ENCODE data around the gene RAI1.
A peak's percentile ranks its signal among the peaks of the same experiment; 100 is the strongest.
"Not testable (repeated sequence)": the region's sequence is repeated elsewhere in the genome, so short reads cannot be mapped to it uniquely, and the experiment has no call there.

The RAI1 gene

GRCh38 chr17:17681187-17681743, at the start of gene RAI1 (continued):
- peak; percentile 75; the same call in 1 of the 2 replicates for TF ChIP-seq GLIS2 (tag by site-specific recombination; IDR thresholded peaks at IDR 0.05)
- no peak for TF ChIP-seq ZNF175 (tag by site-specific recombination; IDR thresholded peaks at IDR 0.05)
- no peak for TF ChIP-seq ZNF426 (tag by site-specific recombination; IDR thresholded peaks at IDR 0.05)
- TF ChIP-seq ZNF138 (tag by site-specific recombination; IDR thresholded peaks at IDR 0.05; ENCODE audit: borderline replicate concordance), result no peak
- TF ChIP-seq ZNF394 (tag by site-specific recombination; IDR thresholded peaks at IDR 0.05; ENCODE audit: borderline replicate concordance), result no peak
- no peak for TF ChIP-seq SCRT2 (tag by site-specific recombination; IDR thresholded peaks at IDR 0.05)
- no peak for TF ChIP-seq PRDM1 (tag by site-specific recombination; IDR thresholded peaks at IDR 0.05)
- TF ChIP-seq, protein P1, sequence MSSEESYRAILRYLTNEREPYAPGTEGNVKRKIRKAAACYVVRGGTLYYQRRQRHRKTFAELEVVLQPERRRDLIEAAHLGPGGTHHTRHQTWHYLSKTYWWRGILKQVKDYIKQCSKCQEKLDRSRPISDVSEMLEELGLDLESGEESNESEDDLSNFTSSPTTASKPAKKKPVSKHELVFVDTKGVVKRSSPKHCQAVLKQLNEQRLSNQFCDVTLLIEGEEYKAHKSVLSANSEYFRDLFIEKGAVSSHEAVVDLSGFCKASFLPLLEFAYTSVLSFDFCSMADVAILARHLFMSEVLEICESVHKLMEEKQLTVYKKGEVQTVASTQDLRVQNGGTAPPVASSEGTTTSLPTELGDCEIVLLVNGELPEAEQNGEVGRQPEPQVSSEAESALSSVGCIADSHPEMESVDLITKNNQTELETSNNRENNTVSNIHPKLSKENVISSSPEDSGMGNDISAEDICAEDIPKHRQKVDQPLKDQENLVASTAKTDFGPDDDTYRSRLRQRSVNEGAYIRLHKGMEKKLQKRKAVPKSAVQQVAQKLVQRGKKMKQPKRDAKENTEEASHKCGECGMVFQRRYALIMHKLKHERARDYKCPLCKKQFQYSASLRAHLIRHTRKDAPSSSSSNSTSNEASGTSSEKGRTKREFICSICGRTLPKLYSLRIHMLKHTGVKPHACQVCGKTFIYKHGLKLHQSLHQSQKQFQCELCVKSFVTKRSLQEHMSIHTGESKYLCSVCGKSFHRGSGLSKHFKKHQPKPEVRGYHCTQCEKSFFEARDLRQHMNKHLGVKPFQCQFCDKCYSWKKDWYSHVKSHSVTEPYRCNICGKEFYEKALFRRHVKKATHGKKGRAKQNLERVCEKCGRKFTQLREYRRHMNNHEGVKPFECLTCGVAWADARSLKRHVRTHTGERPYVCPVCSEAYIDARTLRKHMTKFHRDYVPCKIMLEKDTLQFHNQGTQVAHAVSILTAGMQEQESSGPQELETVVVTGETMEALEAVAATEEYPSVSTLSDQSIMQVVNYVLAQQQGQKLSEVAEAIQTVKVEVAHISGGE (tag by site-specific recombination; conservative IDR thresholded peaks at IDR 0.05; ENCODE audit: low read depth), result peak; percentile 93
- TF ChIP-seq ZNF48 (tag by site-specific recombination; IDR thresholded peaks at IDR 0.05), result no peak
- TF ChIP-seq ZBTB20 (tag by site-specific recombination; IDR thresholded peaks at IDR 0.05), result peak; percentile 80
- no peak for TF ChIP-seq ZNF777 (tag by site-specific recombination; IDR thresholded peaks at IDR 0.05; ENCODE audit: borderline replicate concordance)
- TF ChIP-seq ZXDB (tag by site-specific recombination; IDR thresholded peaks at IDR 0.05), result no peak
- TF ChIP-seq ZNF501 (tag by site-specific recombination; IDR thresholded peaks at IDR 0.05), result no peak
- no peak for TF ChIP-seq ZNF610 (tag by site-specific recombination; IDR thresholded peaks at IDR 0.05; ENCODE audit: borderline replicate concordance)
- no peak for TF ChIP-seq ZNF335 (tag by site-specific recombination; conservative IDR thresholded peaks at IDR 0.05)
- TF ChIP-seq ZFHX2 (tag by site-specific recombination; conservative IDR thresholded peaks at IDR 0.05), result no peak
- TF ChIP-seq, protein P2, sequence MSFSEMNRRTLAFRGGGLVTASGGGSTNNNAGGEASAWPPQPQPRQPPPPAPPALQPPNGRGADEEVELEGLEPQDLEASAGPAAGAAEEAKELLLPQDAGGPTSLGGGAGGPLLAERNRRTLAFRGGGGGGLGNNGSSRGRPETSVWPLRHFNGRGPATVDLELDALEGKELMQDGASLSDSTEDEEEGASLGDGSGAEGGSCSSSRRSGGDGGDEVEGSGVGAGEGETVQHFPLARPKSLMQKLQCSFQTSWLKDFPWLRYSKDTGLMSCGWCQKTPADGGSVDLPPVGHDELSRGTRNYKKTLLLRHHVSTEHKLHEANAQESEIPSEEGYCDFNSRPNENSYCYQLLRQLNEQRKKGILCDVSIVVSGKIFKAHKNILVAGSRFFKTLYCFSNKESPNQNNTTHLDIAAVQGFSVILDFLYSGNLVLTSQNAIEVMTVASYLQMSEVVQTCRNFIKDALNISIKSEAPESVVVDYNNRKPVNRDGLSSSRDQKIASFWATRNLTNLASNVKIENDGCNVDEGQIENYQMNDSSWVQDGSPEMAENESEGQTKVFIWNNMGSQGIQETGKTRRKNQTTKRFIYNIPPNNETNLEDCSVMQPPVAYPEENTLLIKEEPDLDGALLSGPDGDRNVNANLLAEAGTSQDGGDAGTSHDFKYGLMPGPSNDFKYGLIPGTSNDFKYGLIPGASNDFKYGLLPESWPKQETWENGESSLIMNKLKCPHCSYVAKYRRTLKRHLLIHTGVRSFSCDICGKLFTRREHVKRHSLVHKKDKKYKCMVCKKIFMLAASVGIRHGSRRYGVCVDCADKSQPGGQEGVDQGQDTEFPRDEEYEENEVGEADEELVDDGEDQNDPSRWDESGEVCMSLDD (tag by site-specific recombination; IDR thresholded peaks at IDR 0.05), result no peak
- TF ChIP-seq ZNF677 (tag by site-specific recombination; IDR thresholded peaks at IDR 0.05), result no peak
- 0 out of 2 replicates have a peak, but pooled peaks have one; percentile 69 for TF ChIP-seq HOXC10 (CRISPR knock-in tag; IDR thresholded peaks at IDR 0.05)
- no peak for TF ChIP-seq ZNF585B (tag by site-specific recombination; IDR thresholded peaks at IDR 0.05)

- TF ChIP-seq SP2 (tag by site-specific recombination; IDR thresholded peaks at IDR 0.05) (peak; percentile 56), SETDB1 (IDR thresholded peaks at IDR 0.05; ENCODE audit: insufficient read length, low read length) (peak; percentile 32)
- H3K4me3 ChIP-seq (ENCODE audit: low read depth, low read length); POLR2A ChIA-PET; H3K36me3 ChIP-seq (ENCODE audit: control insufficient read depth in 2 of 2, insufficient read depth in 1 of 2, low read length in 2 of 2); H3K4me1 ChIP-seq (ENCODE audit: control insufficient read depth, insufficient read depth, low read length); H3K9me3 ChIP-seq (ENCODE audit: control insufficient read depth, insufficient read depth, low read depth, low read length); H3K27ac ChIP-seq (ENCODE audit: extremely low read depth, low read depth, low read length): not testable (repeated sequence)
- CTCF ChIA-PET, result interaction anchor here (0.6 to 3.1 kb wide), 5 partner anchors 9 to 278 kb away, joined by 3 to 19 read pairs (median 4); no protein-coding TSS in a partner anchor
Measured at GRCh38 chr17:17632690-17633089, 48.6 kb upstream of the RAI1 start.

Data from HEK293 (cell line).